SJCRH30 (cell line): ENCODE measurements around the gene TRAF1. TPM values are rescaled to one million over a fixed set of nuclear protein-coding genes. Genes with fewer than 3 reads are reported as not detected.

Experiments
- DNase-seq, 2 experiments: peaks; one replicate each; pipeline ENCODE4 v3.0.0-alpha.2; 2015 to 2020
- H3K27ac ChIP-seq: fragments of 250-450 bp; sonication (Bioruptor Pico); 2 replicates; pipeline ENCODE4 v1.5.1; 2020; ENCODE audit warnings: mild to moderate bottlenecking, moderate library complexity
- H3K27me3 ChIP-seq: fragments of 250-450 bp; sonication (Bioruptor Pico); 2 replicates; pipeline ENCODE4 v1.5.1; 2020; ENCODE audit warnings: mild to moderate bottlenecking, moderate library complexity
- H3K36me3 ChIP-seq: fragments of 250-450 bp; sonication (Bioruptor Pico); 2 replicates; pipeline ENCODE4 v1.5.1; 2020; ENCODE audit warnings: mild to moderate bottlenecking, moderate library complexity
- H3K4me1 ChIP-seq: fragments of 250-450 bp; sonication (Bioruptor Pico); 2 replicates; pipeline ENCODE4 v1.5.1; 2020; ENCODE audit warnings: mild to moderate bottlenecking, moderate library complexity
- H3K4me3 ChIP-seq: fragments of 250-450 bp; sonication (Bioruptor Pico); 2 replicates; pipeline ENCODE4 v1.5.1; 2020; ENCODE audit warnings: mild to moderate bottlenecking, moderate library complexity
- H3K9me3 ChIP-seq: fragments of 250-450 bp; sonication (Bioruptor Pico); replicated peaks from 2 replicates; pipeline ENCODE4 v1.5.1; 2020; ENCODE audit warnings: mild to moderate bottlenecking, moderate library complexity
- total RNA-seq: library from RNA; depleted of rRNA; stranded (reverse); fragments of >200 nt; shearing (Covaris generic); gene quantifications from 2 replicates; pipeline ENCODE4 v1.2.3, GENCODE V29; 2014

The TRAF1 gene
- total RNA-seq, 1 experiment from 2014 or later, result 0.26 TPM

GRCh38 chr9:120869726-120870125, 56.9 kb downstream of the TRAF1 start:
- no peaks in the 10 kb centered on the region for H3K9me3 ChIP-seq
- H3K4me3 ChIP-seq, result no peak overlapping the region
- no peaks in the 10 kb centered on the region for H3K4me1 ChIP-seq
- no peak for DNase-seq
- no peaks in the 10 kb centered on the region for H3K27me3 ChIP-seq
- no peak overlapping the region for H3K27ac ChIP-seq
- H3K36me3 ChIP-seq, result peaks cover 19% of the 10 kb centered on the region

GRCh38 chr9:120869360-120869687, 57.3 kb downstream of the TRAF1 start:
- H3K36me3 ChIP-seq, result peaks cover 19% of the 10 kb centered on the region
- H3K4me1 ChIP-seq, result no peaks in the 10 kb centered on the region
- no peak overlapping the region for H3K27ac ChIP-seq
- no peaks in the 10 kb centered on the region for H3K27me3 ChIP-seq
- H3K4me3 ChIP-seq, result peak overlapping the region; percentile 33
- no peak for DNase-seq
- no peaks in the 10 kb centered on the region for H3K9me3 ChIP-seq

- H3K27ac ChIP-seq, result no peak overlapping the region
- H3K36me3 ChIP-seq, result peaks cover 21% of the 10 kb centered on the region
- H3K27me3 ChIP-seq, result no peaks in the 10 kb centered on the region
- no peaks in the 10 kb centered on the region for H3K4me1 ChIP-seq
- H3K9me3 ChIP-seq, result no peaks in the 10 kb centered on the region
- H3K4me3 ChIP-seq, result peak overlapping the region; percentile 33
- DNase-seq, result peak; percentile 76 to 85
These were observed 57.8 kb downstream of the TRAF1 start for GRCh38 chr9:120868676-120869359.

- Histone ChIP-seq H3K4me1 (no peaks in the 10 kb centered on the region), H3K9me3 (no peaks in the 10 kb centered on the region), H3K27me3 (no peaks in the 10 kb centered on the region), H3K36me3 (peaks cover 21% of the 10 kb centered on the region), H3K27ac (no peak overlapping the region), H3K4me3 (peak overlapping the region; percentile 27)
- no peak for DNase-seq
These were observed 58.3 kb downstream of the TRAF1 start for GRCh38 chr9:120868339-120868675.

- no peaks in the 10 kb centered on the region for H3K27me3 ChIP-seq
- no peaks in the 10 kb centered on the region for H3K9me3 ChIP-seq
- peaks cover 21% of the 10 kb centered on the region for H3K36me3 ChIP-seq
- no peak for DNase-seq
- H3K4me3 ChIP-seq, result peak overlapping the region; percentile 27
- H3K4me1 ChIP-seq, result no peaks in the 10 kb centered on the region
- no peak overlapping the region for H3K27ac ChIP-seq
These were observed 58.8 kb downstream of the TRAF1 start for GRCh38 chr9:120867676-120868338.

GRCh38 chr9:120866651-120867050, 59.9 kb downstream of the TRAF1 start:
- no peaks in the 10 kb centered on the region for H3K27me3 ChIP-seq
- no peaks in the 10 kb centered on the region for H3K9me3 ChIP-seq
- H3K4me1 ChIP-seq, result no peaks in the 10 kb centered on the region
- DNase-seq, result no peak
- peaks cover 19% of the 10 kb centered on the region for H3K36me3 ChIP-seq
- H3K27ac ChIP-seq, result no peak overlapping the region
- no peak overlapping the region for H3K4me3 ChIP-seq

- H3K4me3 ChIP-seq, result no peak overlapping the region
- no peaks in the 10 kb centered on the region for H3K9me3 ChIP-seq
- H3K4me1 ChIP-seq, result no peaks in the 10 kb centered on the region
- H3K27me3 ChIP-seq, result no peaks in the 10 kb centered on the region
- H3K36me3 ChIP-seq, result peaks cover 13% of the 10 kb centered on the region
- DNase-seq, result no peak
- no peak overlapping the region for H3K27ac ChIP-seq
These were observed 60.8 kb downstream of the TRAF1 start for GRCh38 chr9:120865809-120866208.

GRCh38 chr9:120865176-120865575, 61.4 kb downstream of the TRAF1 start:
- Histone ChIP-seq H3K27ac (no peak overlapping the region), H3K27me3 (no peaks in the 10 kb centered on the region), H3K4me3 (no peak overlapping the region), H3K4me1 (no peaks in the 10 kb centered on the region), H3K9me3 (no peaks in the 10 kb centered on the region), H3K36me3 (peaks cover 14% of the 10 kb centered on the region)
- peak in 1 of 2 experiments; percentile 30 for DNase-seq

GRCh38 chr9:120864719-120865118, 61.9 kb downstream of the TRAF1 start:
- Histone ChIP-seq H3K4me3 (no peak overlapping the region), H3K36me3 (peaks cover 12% of the 10 kb centered on the region), H3K27ac (no peak overlapping the region), H3K9me3 (no peaks in the 10 kb centered on the region), H3K4me1 (peaks cover 2% of the 10 kb centered on the region), H3K27me3 (no peaks in the 10 kb centered on the region)
- no peak for DNase-seq

GRCh38 chr9:120863833-120864232, 62.8 kb downstream of the TRAF1 start:
- H3K27ac ChIP-seq, result no peak overlapping the region

GRCh38 chr9:120862452-120862851, 64.1 kb downstream of the TRAF1 start:
- no peaks in the 10 kb centered on the region for H3K27me3 ChIP-seq
- peaks cover 7% of the 10 kb centered on the region; the same call in 1 of the 2 replicates for H3K36me3 ChIP-seq
- no peak overlapping the region for H3K27ac ChIP-seq
- peaks cover 16% of the 10 kb centered on the region for H3K4me1 ChIP-seq
- no peak for DNase-seq
- no peak overlapping the region for H3K4me3 ChIP-seq
- no peaks in the 10 kb centered on the region for H3K9me3 ChIP-seq

More at GRCh38 chr9:120863833-120864232, 62.8 kb downstream of the TRAF1 start:
- no peak overlapping the region for H3K4me3 ChIP-seq
- DNase-seq, result no peak
- no peaks in the 10 kb centered on the region for H3K27me3 ChIP-seq
- peaks cover 11% of the 10 kb centered on the region for H3K4me1 ChIP-seq
- H3K9me3 ChIP-seq, result no peaks in the 10 kb centered on the region
- peaks cover 7% of the 10 kb centered on the region; the same call in 1 of the 2 replicates for H3K36me3 ChIP-seq

- no peak overlapping the region for H3K4me3 ChIP-seq
- no peaks in the 10 kb centered on the region for H3K27me3 ChIP-seq
- no peak for DNase-seq
- H3K9me3 ChIP-seq, result no peaks in the 10 kb centered on the region
- no peak overlapping the region for H3K27ac ChIP-seq
- peaks cover 7% of the 10 kb centered on the region; the same call in 1 of the 2 replicates for H3K36me3 ChIP-seq
- peaks cover 20% of the 10 kb centered on the region for H3K4me1 ChIP-seq
These were observed 64.7 kb downstream of the TRAF1 start for GRCh38 chr9:120861935-120862334.

GRCh38 chr9:120860083-120860482, 66.5 kb downstream of the TRAF1 start:
- no peak overlapping the region for H3K27ac ChIP-seq
- no peaks in the 10 kb centered on the region for H3K27me3 ChIP-seq
- H3K36me3 ChIP-seq, result peaks cover 7% of the 10 kb centered on the region; the same call in 1 of the 2 replicates
- H3K4me3 ChIP-seq, result no peak overlapping the region
- H3K9me3 ChIP-seq, result no peaks in the 10 kb centered on the region
- DNase-seq, result no peak
- H3K4me1 ChIP-seq, result peaks cover 20% of the 10 kb centered on the region

GRCh38 chr9:120859361-120859760, 67.2 kb downstream of the TRAF1 start:
- Histone ChIP-seq H3K9me3 (no peaks in the 10 kb centered on the region), H3K36me3 (0 out of 2 replicates have a peak, but pooled peaks cover 7% of the 10 kb centered on the region), H3K27me3 (no peaks in the 10 kb centered on the region), H3K4me1 (peaks cover 20% of the 10 kb centered on the region), H3K4me3 (no peak overlapping the region), H3K27ac (no peak overlapping the region)
- peak; percentile 76 to 77 for DNase-seq

GRCh38 chr9:120857902-120858301, 68.7 kb downstream of the TRAF1 start:
- Histone ChIP-seq H3K36me3 (0 out of 2 replicates have a peak, but pooled peaks cover 5% of the 10 kb centered on the region), H3K9me3 (no peaks in the 10 kb centered on the region), H3K4me1 (peaks cover 24% of the 10 kb centered on the region), H3K4me3 (no peak overlapping the region), H3K27ac (no peak overlapping the region), H3K27me3 (no peaks in the 10 kb centered on the region)
- no peak for DNase-seq
